Inflammatory macrophage treated with lipopolysaccharide for 1 hour (primary cell): Measurements from ENCODE around the gene RSPO1.
"Not testable (repeated sequence)": the region's sequence is repeated elsewhere in the genome, so short reads cannot be mapped to it uniquely, and the experiment has no call there.

Source experiments
- DNase-seq, 2 donors: peaks; one replicate each; pipeline ENCODE4 v3.0.0-alpha.2; 2020 to 2022

RSPO1 gene

DNA sequence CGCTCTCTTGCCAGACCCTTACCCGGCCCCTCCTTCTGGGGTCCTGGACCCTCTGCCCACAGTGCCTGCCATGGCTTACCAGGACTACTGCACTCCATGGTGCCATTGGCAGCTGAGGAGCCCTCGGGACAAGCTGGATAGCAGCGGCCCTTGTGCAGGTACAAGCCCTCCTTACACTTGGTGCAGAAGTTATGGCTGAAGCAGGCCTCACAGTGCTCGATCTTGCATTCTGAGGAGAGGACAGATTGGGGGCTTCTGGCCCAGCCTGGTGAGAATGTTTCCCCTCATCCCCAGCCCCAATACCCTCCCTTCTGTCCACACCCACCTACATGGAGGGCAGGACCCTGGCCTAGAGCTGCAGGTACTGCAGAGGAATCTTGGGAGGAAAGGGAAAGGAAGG is 20.6 kb downstream of the RSPO1 start:
- no peak for DNase-seq

DNA sequence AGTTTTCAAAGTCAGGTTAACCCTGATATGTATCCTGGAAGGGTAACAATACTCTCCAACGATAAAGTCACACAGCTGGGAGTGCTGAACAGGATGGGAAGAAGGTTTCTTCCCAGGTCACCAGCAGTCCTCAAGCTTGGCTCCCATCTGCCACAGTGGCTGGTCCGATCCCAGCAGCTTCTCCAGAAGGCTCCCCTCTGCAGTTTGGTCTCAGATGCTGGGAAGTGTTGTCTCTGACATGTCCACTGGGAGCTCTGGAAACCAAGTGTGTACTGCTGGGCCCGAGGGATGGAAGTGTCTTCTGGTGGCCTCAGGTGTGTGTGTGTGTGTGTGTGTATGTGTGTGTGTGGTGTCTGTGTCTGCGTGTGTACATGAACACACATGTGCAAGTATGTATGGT is 22.5 kb downstream of the RSPO1 start:
- DNase-seq, result no peak

DNA sequence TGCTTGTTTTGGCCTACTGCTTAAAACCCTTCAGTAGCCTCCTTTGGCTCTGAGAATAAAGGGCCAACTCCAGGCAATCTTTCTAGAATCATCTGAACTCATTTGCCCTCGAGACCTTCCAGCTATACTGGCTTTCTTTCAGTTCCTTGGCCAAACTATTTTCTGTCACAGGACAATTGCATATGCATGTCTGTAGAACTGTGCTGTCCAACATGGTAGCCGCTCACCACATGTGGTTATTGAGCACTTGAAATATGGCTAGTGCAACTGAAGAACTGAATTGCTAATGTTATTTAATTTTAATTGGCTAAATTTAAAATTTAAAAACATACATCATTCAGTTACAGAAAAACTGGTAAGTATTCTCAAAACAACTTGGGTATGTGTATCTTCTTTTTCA is 24.7 kb downstream of the RSPO1 start:
- no peak for DNase-seq

DNA sequence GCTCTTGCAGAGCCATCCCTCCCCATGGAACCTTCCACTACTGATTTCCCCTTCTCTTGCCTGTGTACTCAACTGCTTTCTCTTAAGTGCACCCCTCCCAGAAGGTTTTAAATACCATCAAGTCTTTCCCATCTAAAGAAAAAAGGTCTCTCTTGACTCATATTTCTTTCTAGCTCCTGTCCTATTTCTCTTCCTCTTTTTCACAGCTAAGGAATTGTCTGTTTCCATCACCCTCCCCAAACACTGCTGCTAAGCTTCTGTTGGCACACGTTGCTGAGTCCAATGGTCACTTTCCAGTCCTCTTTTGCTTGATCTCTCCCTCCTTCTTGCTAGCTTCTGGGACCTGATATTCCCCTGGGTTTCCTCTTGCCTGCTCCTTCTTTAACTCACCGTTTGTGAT is 25.7 kb downstream of the RSPO1 start:
- DNase-seq, result no peak

DNA sequence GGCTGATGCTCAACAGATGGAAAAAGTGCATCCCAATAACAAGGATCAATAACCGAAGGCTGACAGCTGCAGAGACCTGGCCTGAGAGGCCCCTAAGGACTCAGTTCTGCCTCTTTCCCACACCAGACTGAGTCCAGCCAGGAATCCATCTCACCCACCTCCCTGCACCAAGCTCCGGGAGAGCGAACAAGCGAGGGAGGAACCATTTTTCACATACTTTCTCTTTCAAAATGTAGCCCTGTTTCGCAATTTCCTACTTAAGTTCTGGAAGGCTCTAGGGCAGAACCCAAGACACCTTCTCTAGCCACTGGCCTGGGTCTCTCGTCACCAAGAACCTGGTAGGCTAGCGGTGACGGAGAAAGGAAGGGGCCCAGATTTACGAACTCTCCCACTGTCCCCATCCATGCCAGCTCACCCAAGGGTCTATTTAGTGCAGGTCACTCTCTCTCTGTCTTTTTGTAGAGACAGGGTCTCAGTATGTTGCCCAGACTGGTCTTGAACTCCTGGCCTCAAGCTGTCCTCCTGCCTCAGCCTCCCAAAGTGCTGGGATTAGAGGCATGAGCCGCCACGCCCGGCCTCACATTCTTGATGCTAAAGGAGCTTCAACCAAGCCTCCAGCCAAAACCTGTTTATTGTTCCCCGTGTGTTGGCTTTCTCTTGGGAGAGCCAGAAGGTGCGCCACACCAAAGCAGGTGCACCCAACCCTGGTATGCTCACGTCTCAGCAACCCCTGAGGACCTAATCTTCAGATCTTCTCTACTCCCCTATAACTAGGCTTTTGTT is 28.0 kb downstream of the RSPO1 start:
- DNase-seq, result peak; percentile 49 to 69

DNA sequence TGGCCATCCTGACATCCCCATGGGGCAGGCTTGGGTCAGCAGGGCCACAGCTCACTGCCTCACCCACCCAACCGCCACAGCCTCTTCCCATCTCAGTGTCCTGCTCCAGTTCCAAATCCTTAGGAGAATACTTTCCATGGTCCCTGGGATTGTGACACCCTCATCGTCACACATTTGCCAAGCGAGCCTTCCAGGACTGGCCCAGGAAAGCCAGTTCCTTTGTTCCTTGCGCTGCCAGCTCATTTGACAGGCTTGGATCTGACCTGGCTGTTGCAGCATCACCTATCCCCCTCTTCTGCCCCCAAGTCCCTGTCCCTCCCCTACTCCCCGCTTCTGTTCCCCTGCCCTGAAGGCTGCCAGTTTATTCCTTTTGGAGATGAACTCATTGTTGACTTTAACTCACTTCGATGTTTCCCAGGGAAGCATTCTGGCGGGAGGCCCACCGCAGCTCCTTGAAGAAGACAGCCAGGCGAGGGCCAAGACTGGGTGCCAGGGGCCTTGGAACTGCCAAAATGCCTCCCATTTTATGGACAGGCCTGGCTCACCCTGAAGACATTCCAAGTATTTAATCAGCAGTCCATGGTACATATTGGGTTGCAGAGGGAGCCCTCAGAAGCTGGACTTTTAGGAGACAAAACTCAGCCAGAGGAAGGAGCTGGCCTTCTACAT is 28.8 kb downstream of the RSPO1 start:
- no peak for DNase-seq

DNA sequence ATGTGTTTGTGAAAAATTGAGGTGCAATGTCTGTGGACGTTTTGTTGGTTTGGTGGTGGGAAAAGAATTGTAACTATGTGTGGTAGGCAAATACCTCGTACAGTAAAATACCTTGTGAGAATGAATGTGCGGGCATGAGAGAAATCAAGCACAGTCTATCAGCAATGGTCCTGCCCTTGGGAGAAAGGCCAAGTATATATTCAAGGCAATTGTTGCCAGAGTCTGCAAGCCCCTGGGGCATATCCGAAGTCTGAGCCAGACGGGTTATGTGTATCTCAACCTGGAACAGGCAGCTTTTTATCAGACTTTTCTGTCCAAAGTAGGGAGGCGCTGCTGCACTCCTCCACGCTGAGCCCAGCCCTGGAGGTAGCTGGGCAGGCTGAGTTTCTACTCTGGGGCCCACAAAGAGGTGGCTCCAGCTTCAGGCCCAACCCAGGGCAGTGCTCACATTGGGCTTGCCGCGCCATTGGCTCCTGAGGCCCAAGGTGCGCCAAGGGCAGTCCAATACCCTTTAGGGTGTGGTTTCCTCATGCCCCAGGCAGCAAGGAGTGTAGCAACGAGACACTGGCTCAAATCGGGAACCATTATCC is 29.5 kb downstream of the RSPO1 start:
- DNase-seq, result no peak

DNA sequence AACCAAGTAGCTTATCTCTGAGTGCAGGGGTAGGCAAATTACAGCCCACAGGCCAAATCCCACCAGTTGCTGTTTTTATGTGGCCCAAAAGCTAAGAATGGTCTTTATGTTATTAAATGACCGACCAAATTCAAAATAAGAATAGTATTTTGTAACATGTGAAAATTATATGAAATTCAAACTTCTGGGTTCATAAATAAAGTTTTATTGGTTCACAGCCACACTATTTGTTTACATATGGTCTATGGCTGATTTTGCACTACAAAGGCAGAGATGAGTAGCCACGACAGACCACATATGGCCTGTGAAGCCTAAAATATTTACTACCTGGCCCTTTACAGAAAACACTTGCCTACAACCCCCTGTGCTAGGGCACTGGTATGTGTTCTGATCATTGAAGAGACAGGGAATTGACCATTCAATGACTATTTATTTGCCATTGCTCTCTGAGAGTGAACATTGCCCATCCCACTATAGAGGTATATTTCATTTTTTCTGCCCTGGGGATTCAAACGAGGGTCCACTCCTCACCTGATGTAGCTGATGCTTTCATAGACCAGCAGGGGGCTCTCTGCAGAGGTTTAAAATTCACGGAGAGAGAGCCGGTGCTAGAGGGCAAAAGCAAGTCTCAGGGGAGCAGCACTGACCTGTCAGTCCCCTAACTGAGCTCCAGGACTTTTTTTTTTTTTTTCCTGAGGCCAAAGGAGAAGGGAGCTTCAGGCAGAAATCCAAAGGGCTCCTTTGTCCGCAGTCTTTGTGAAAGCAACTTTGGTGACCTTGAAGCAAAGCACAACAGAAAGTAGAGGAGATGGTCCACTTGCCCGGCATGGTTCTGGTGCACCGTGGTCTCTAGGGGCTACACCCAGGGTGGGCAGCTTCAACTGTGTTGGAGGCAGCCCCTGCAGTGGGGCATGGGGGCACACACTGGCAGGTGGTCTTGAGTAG is 31.7 kb downstream of the RSPO1 start:
- DNase-seq, result peak; percentile 31 to 54

DNA sequence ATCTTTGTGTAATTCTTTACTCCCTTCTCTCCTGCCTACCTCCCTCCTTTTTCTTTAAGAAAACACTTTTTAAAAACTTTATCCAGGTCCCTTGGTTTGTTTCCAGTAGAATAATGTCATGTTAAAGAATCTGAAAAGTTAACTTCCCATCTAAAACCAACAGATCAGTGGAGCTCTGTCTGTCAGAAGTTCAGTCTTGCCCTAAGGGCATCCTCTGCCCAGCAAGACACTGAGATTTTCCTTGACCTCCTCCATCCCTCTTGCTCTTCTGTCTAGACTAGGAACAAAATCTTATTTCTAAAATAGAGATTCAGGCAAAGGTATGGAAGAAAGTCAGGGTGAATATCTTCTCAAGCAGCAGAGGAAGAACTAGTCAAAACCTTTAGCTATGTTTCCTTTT is 33.3 kb downstream of the RSPO1 start:
- DNase-seq, result no peak

DNA sequence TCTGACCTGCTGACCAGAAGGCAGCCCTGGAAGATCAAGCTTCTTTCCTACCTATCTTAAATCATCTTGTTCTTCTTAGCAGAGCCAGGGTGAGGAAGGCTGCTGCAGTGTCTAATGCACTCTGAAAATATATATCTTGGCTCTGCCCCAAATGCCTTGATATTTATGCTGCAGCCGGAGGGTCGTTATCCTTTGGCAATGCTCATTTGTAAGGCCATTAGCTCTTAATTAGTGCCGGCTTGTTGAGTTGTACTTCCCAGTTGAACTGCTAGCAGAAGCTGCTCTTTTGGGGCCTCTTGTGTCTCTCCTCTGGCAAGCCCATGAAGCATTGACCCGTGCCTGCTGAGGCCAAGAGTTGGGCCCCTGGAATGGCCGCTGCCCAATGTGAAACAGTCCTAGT is 34.8 kb downstream of the RSPO1 start:
- no peak for DNase-seq

DNA sequence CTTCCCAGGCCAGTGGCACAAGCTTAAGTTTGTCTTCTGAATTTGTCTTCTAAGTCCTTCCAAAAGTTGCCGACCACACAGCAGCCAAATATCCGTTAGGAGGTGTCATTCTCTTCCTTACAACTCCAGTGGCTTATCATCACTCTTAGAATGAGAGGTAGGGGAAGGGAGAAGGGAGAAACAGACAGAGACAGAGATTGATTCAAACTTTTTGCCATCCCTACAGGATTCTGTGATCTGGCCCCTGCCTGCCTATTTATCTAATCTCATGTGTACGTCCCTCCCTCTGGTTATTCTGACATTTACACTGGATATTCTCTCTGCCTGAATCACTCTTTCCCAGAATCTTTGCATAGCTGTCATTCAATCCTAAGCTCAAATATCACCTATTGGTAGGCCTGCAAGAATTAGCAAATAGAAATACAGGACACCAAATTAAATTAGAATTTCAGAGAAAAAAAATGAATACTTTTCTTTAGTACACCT is 38.5 kb downstream of the RSPO1 start:
- no peak for DNase-seq

DNA sequence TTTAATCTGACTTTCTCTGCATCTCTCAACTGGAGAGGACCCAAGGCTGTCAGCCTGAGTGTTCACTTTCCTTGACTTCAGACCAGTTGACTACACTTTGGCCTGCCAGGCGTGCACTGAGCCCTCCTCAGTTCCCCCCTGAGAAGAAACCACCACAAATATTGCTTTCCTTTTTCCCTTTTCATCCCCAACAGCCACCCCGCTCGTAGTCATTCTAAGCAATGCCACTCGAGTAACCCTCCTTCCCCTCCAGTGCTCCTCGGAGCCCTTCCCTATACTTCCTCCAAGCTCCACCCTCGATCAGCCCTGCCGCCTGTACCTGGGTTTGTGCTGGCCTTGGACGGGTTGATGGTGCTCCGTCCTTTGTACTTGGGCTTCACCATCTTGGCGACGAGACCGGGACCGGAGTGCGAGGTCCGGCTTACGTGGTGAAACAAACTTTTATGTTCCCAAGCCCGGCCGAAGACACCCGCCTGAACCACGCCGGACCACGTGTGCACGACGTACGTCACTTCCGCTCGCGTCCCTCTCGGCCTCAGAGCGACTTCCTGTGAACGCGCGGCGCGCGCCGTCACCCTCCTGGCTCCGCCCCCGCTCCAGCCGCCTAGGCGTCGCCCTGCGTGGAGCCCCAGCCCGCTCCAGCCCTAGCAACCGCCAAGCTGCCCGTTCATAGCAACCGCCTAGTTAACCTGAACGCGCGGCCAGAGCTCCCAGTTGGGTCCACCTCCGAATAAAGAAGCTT is 39.1 kb downstream of the RSPO1 start, which contains the start of gene GNL2:
Gene GNL2 (minus strand): TSS at position 498 of the 742 bp plus-strand sequence. CDS start 115 bp downstream, at position 383.
- peak; percentile 96 to 99 for DNase-seq

DNA sequence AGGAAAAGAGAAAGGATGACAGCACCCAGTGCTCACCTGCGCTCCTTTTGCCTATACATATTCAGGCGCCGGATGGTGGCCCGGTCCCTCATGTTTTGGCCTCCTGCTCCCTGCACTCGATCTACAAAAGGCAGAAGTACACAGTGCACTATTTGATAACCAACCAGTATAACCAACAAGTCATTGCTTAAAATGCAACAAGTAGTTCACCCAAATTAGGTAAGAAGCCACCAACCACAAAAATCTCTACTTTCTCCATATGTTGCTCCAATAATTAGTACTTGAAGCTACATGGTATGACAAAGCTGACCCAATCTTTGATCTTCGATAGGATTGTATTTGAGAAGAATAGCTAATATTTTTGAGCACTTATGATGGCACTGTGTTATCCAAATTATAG is 41.0 kb downstream of the RSPO1 start:
- no peak for DNase-seq

DNA sequence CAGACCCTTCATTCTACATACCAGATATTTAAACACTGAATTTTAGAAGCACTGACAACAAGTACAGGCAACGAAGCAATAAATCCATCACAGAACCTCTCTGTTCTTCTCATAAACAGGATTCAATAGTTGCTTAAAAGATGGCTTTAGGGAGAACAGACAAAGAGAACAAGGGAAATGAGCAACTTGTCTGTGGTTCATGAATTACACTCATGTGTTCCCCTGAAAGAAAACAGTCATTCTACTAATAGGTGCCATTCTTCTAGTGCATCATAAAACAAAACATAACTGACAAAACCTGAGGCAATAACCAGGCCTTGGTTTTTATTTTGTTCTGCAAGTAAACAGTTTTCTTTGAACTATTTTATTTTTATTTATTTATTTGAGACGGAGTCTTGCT is 45.8 kb downstream of the RSPO1 start:
- no peak for DNase-seq

DNA sequence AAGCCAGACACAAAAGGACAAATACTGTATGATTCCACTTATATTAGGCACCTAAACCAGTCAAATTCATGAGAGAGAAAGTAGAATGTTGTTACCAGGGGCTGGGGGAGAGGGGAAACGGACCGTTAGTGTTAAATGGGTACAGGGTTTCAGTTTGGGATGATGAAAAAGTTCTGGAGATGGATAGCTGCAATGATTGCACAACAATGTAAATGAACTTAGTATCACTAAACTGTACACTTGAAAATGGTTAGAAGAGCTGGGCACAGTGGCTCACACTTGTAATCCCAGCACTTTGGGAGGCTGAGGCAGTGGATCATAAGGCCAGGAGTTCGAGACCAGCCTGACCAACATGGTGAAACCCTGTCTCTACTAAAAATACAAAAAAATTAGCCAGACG is 50.1 kb downstream of the RSPO1 start:
- not testable (repeated sequence) for DNase-seq

DNA sequence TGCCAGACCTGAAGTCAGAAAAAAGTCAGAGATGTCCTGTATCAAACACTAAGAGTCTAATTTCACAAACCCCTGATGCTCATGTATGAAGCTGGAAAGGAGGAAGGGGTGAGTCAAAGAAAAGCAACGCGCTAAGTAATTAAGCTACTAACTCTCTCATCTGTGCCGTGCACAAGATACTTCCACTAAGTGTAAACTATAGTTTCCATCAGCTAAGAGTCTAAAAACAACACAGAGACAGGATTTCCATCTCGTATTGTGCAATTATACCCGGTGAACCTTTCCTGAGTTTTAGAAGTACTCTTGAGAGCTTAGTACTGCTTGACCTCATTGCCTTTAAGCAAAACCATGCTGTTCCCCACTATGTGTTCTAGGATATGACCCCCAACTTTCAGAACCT is 59.0 kb downstream of the RSPO1 start:
- DNase-seq, result no peak

DNA sequence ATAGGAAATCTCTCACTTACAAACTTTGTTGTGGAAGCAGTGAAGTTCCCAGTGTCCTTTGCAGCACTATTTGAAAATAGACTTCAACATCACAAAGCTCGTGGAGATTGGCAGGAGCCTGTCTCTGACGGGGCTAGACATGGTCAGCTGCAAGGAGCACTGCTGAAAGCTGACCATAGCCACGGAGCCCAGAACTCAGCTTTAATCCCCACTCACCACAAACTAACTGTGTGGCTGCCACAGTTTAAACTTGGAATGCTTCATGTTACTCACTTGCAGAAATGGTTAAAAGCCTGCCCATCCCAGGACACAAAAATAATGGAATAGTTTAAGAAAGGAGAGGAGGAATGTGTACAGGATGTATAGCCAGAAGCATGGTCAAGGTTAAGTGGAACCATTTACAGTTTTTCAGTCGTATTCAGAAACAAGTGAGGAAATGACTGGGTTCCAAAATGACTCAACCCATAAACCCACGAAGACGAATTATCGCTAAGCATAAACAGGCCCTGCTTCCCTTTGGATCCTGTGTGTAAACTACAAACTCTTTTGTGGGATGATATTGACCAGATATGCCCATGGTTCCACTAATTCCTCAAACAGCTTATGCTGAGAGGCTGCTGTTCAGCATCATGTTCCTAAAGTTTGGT is 59.7 kb downstream of the RSPO1 start:
- no peak for DNase-seq

DNA sequence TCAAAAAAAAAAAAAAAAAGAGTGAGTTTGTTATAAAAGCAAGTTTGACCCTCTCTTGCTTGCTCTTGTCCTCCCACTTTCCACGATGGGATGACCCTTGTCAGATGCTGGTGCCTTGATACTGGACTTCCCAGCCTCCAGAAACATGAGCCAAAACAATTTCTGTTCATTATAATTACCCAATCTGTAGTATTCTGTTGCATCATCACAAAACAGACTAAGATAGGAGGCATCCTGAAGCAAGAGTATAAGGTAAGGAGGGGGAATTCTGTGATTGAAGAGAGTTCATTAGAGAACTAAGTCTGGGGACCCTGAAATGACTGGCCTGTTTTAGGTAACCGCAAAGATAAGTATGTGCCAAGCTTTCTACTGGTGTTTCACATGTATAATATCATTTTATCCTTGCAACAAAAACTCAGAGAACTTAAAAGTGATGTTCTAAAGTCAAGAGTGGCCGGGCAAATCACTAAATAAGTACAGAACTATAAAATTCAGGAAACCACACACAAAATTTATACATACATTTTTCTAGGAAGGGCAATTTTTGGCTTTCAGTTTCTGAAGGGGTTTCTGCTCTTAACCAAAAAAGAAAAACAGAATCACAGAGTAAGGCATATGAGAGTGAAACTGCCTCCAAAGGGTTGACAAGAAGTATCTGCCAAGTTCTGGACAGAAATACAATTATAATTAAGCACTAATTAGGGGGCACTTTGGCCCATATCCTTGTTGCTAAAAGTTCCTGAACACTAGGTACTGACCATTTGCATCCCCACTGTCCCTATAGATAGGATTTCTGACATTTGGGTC is 64.0 kb downstream of the RSPO1 start:
- DNase-seq, result no peak

DNA sequence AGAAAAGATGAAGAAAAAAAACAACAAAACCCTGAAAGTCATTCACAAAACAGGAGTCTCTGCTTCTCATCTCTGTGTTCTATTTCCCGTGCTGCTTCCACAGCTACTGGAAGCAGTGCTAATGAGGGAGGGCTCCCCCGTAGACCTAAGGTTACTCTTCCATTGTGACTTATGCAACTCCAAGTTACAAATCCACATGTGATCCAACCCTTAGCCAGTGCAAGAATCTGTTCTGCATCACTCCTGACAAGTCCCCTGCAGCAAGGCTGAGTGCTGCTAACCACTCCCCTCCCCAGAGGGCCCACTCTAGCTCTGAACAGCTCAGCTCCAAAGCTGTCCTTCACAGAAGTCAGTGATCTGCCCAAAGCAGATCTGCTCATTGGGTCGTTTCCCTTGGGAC is 67.7 kb downstream of the RSPO1 start:
- no peak for DNase-seq

DNA sequence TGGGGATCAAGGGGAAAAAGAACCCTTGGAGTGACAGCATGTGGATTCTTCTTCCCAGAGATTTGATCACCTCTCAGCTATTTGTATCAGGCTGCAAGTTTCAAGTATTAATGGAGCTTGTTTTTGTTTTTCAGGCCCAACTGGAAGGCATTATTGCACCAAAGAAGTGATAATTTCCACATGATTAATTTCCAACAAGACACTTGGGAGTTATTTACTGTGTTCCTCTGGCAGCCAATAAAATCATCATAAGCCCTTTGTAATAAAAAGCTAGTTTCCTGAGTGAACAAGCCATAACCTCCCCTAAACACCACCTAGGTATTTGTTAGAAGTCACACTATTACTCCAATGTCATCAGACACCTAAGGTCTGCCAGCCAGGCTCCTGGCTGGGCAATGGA is 69.8 kb downstream of the RSPO1 start:
- DNase-seq, result no peak

DNA sequence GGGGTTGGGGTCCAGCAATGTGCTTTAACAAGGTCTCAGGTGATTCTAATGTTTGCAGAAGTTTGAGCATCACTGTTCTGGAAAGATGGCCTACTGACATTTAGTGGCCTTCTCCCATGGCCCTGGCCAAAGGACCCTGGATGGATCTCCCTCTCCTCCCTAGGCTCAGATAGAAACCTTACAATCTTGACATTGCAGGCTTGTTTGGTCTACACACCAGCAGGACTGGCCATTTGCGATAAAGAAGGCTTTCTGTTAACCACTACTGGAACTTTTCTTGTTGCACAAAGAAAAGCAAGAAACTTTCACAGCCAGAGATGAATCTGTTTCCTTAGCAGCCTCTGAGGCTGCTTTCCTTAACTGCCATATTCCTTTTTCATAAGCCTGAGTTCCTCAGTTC is 71.7 kb downstream of the RSPO1 start:
- DNase-seq, result no peak
